Fibroblast of the aortic adventitia (primary cell): ENCODE data around the gene GRIK1. TPM values are rescaled to one million over a fixed set of nuclear protein-coding genes. Genes with fewer than 3 reads are reported as not detected.
A peak's percentile ranks its signal among the peaks of the same experiment; 100 is the strongest.

ENCODE experiments used
- DNase-seq: peaks from one replicate; pipeline ENCODE4 v3.0.0-alpha.2; 2010; ENCODE audit warnings: low read depth
- H3K4me3 ChIP-seq: 2 replicates; pipeline ENCODE4 v1.5.1; 2011; ENCODE audit warnings: low read depth, mild to moderate bottlenecking, control low read depth, low read length, moderate library complexity
- total RNA-seq: library from RNA; depleted of rRNA; stranded (reverse); fragments of >200 nt; gene quantifications from 2 replicates; pipeline ENCODE4 v1.2.3, GENCODE V29; 2012; ENCODE audit warnings: low replicate concordance
- TF ChIP-seq, protein P1 (sequence below): IDR thresholded peaks from 2 replicates; pipeline ENCODE4 v1.5.1; 2011; ENCODE audit warnings: mild to moderate bottlenecking, low read length, control low read depth, inconsistent platforms; ENCODE audit not compliant: insufficient read depth

The GRIK1 gene
- total RNA-seq, 1 donor = 0.81 TPM

GRCh38 chr21:29812947-29813346, 126.8 kb downstream of the GRIK1 start:
- no peak overlapping the region for H3K4me3 ChIP-seq
- no peak for DNase-seq
- TF ChIP-seq, protein P1, sequence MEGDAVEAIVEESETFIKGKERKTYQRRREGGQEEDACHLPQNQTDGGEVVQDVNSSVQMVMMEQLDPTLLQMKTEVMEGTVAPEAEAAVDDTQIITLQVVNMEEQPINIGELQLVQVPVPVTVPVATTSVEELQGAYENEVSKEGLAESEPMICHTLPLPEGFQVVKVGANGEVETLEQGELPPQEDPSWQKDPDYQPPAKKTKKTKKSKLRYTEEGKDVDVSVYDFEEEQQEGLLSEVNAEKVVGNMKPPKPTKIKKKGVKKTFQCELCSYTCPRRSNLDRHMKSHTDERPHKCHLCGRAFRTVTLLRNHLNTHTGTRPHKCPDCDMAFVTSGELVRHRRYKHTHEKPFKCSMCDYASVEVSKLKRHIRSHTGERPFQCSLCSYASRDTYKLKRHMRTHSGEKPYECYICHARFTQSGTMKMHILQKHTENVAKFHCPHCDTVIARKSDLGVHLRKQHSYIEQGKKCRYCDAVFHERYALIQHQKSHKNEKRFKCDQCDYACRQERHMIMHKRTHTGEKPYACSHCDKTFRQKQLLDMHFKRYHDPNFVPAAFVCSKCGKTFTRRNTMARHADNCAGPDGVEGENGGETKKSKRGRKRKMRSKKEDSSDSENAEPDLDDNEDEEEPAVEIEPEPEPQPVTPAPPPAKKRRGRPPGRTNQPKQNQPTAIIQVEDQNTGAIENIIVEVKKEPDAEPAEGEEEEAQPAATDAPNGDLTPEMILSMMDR = no peak

DNA sequence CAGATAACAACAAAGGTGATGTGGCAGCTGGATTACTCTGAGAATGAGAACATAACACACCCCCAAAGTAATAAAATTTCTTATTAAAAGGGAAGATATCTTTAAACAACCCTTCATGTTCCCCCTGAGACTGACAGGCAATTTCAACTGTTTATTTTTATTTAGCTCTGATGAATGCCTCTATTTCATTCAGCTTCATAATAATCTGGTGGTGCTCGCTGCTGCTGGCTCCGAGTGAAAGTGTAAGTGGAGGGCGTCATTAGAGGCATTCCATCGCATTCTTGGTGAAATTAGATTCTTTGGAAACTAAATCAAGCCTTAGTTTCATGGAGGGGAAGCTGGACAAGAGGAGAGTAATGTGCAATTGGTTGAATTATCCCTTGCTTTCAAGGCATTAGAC, 128.9 kb downstream of the GRIK1 start:
- no peak overlapping the region for H3K4me3 ChIP-seq
- DNase-seq = no peak
- TF ChIP-seq, protein P1 = no peak

- TF ChIP-seq, protein P1 = no peak
- no peak for DNase-seq
- no peak overlapping the region for H3K4me3 ChIP-seq
These were observed 131.6 kb downstream of the GRIK1 start for GRCh38 chr21:29808153-29808552.

GRCh38 chr21:29805105-29805504, 134.7 kb downstream of the GRIK1 start:
- TF ChIP-seq, protein P1 = no peak
- no peak for DNase-seq
- H3K4me3 ChIP-seq = no peak overlapping the region

- DNase-seq = no peak
- TF ChIP-seq, protein P1 = no peak
- H3K4me3 ChIP-seq = no peak overlapping the region
These were observed 136.6 kb downstream of the GRIK1 start for GRCh38 chr21:29803191-29803590.

GRCh38 chr21:29801122-29801521, 138.7 kb downstream of the GRIK1 start:
- no peak overlapping the region for H3K4me3 ChIP-seq
- TF ChIP-seq, protein P1 = no peak
- no peak for DNase-seq

GRCh38 chr21:29800056-29800455, 139.7 kb downstream of the GRIK1 start:
- peak; percentile 17 for DNase-seq
- TF ChIP-seq, protein P1 = no peak
- H3K4me3 ChIP-seq = no peak overlapping the region
